HG03354 (cell line): ENCODE data around the gene MUTYH.

Experiments
- ATAC-seq: cut with Tn5 transposase; IDR thresholded peaks from one replicate; pipeline ENCODE4 v1.9.1; 2021; ENCODE audit warnings: mild to moderate bottlenecking; ENCODE audit not compliant: unreplicated experiment, poor library complexity, severe bottlenecking

MUTYH gene

GRCh38 chr1:45353685-45354084 is 13.4 kb upstream of the MUTYH start:
- no peak for ATAC-seq

- ATAC-seq = no peak
Measured at GRCh38 chr1:45351508-45351907, 11.3 kb upstream of the MUTYH start.

- ATAC-seq = no peak
Measured at GRCh38 chr1:45348966-45349677, 8.9 kb upstream of the MUTYH start.

GRCh38 chr1:45348609-45348965 is 8.3 kb upstream of the MUTYH start:
- no peak for ATAC-seq

GRCh38 chr1:45348020-45348419 is 7.8 kb upstream of the MUTYH start:
- no peak for ATAC-seq

GRCh38 chr1:45346473-45346872 is 6.2 kb upstream of the MUTYH start:
- ATAC-seq = no peak

GRCh38 chr1:45345014-45345413 is 4.8 kb upstream of the MUTYH start:
- no peak for ATAC-seq

- no peak for ATAC-seq
Measured at GRCh38 chr1:45344499-45344898, 4.3 kb upstream of the MUTYH start.

GRCh38 chr1:45340816-45341466 is 701 bp upstream of the MUTYH start:
- ATAC-seq = no peak

- ATAC-seq = no peak
Measured at GRCh38 chr1:45337630-45338325, 2.5 kb downstream of the MUTYH start.

GRCh38 chr1:45335855-45336324 is 4.3 kb downstream of the MUTYH start:
- ATAC-seq = no peak

- no peak for ATAC-seq
Measured at GRCh38 chr1:45334308-45335245, 5.7 kb downstream of the MUTYH start.

GRCh38 chr1:45332346-45332720 is 7.9 kb downstream of the MUTYH start:
- no peak for ATAC-seq

- no peak for ATAC-seq
Measured at GRCh38 chr1:45331436-45332345, 8.5 kb downstream of the MUTYH start.

GRCh38 chr1:45329445-45329844 is 10.8 kb downstream of the MUTYH start:
- no peak for ATAC-seq

- ATAC-seq = no peak
Measured at GRCh38 chr1:45328680-45329079, 11.6 kb downstream of the MUTYH start.

GRCh38 chr1:45327644-45328515 is 12.4 kb downstream of the MUTYH start:
- ATAC-seq = no peak
